AG04450 (cell line): ENCODE data around the gene IL22RA1. TPM values are rescaled to one million over a fixed set of nuclear protein-coding genes. Genes with fewer than 3 reads are reported as not detected.

ENCODE experiments used
- CTCF ChIA-PET: fragments of 300-600, 350-600 bp; formaldehyde crosslinking; extraction: SDS; loops from one replicate; lab custom pipeline; 2022; ENCODE audit warnings: antibody characterized with exemption, inconsistent platforms; lab: Charles Lee
- POLR2A ChIA-PET: fragments of 350-600 bp; formaldehyde crosslinking; extraction: SDS; loops from one replicate; lab custom pipeline; 2021; ENCODE audit warnings: antibody characterized with exemption, inconsistent platforms; lab: Yijun Ruan, JAX
- DNase-seq: peaks from one replicate; pipeline ENCODE4 v3.0.0-alpha.2; 2011; ENCODE audit warnings: low read depth, low spot score
- H3K27ac ChIP-seq: one replicate; pipeline ENCODE4 v1.5.1; 2012; ENCODE audit warnings: low read depth, low read length, control low read depth
- H3K27me3 ChIP-seq: one replicate; pipeline ENCODE4 v1.6.0; 2012; ENCODE audit warnings: low read length; ENCODE audit not compliant: control insufficient read depth, insufficient read depth
- H3K4me3 ChIP-seq: 2 replicates; pipeline ENCODE4 v1.5.1; 2011; ENCODE audit warnings: mild to moderate bottlenecking, low read depth, low read length, control low read depth
- H3K9me3 ChIP-seq: 2 replicates; pipeline ENCODE4 v1.5.1; 2012; ENCODE audit warnings: low read length; ENCODE audit not compliant: control insufficient read depth, insufficient read depth
- polyA plus RNA-seq: library from polyadenylated mRNA; depleted of rRNA; stranded (reverse); fragments of >200 nt; gene quantifications from 2 replicates; pipeline ENCODE4 v1.2.3, GENCODE V29; 2011
- TF ChIP-seq, protein P1 (sequence below): IDR thresholded peaks from 2 replicates; pipeline ENCODE4 v1.5.1; 2011; ENCODE audit warnings: low read depth, low read length, control low read depth, inconsistent platforms

The IL22RA1 gene
- polyA plus RNA-seq, 1 experiment = not detected

DNA sequence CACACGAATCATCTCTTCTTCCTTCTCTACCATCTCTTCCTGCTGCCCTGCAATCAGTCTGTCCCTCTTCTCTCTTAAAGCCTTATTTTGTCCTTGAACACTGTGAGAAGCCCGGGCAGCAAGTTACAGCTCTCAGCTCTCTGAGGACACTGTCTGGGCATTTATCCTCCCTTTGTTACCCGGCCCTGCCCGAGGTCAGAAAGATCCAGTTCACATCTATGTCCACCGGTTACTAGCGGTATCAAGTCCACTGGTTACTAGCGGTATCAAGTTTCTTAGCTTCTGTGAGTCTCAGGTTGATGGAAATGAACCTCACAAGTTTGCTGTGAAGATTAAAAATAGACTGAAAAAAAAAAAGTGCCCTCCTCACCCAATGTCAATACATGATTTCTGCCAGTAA, 25.3 kb upstream of the IL22RA1 start:
- H3K27ac ChIP-seq = no peak overlapping the region
- DNase-seq = no peak
- TF ChIP-seq, protein P1, sequence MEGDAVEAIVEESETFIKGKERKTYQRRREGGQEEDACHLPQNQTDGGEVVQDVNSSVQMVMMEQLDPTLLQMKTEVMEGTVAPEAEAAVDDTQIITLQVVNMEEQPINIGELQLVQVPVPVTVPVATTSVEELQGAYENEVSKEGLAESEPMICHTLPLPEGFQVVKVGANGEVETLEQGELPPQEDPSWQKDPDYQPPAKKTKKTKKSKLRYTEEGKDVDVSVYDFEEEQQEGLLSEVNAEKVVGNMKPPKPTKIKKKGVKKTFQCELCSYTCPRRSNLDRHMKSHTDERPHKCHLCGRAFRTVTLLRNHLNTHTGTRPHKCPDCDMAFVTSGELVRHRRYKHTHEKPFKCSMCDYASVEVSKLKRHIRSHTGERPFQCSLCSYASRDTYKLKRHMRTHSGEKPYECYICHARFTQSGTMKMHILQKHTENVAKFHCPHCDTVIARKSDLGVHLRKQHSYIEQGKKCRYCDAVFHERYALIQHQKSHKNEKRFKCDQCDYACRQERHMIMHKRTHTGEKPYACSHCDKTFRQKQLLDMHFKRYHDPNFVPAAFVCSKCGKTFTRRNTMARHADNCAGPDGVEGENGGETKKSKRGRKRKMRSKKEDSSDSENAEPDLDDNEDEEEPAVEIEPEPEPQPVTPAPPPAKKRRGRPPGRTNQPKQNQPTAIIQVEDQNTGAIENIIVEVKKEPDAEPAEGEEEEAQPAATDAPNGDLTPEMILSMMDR = no peak
- no peak overlapping the region for H3K4me3 ChIP-seq
- ChIA-PET CTCF (interaction anchor here (1.0 to 2.0 kb wide), 4 partner anchors 18 to 223 kb away, joined by 4 to 6 read pairs (median 5); no protein-coding TSS in a partner anchor), POLR2A (no interaction called here)
- H3K27me3 ChIP-seq = peaks cover 35% of the 10 kb centered on the region
- H3K9me3 ChIP-seq = no peaks in the 10 kb centered on the region

DNA sequence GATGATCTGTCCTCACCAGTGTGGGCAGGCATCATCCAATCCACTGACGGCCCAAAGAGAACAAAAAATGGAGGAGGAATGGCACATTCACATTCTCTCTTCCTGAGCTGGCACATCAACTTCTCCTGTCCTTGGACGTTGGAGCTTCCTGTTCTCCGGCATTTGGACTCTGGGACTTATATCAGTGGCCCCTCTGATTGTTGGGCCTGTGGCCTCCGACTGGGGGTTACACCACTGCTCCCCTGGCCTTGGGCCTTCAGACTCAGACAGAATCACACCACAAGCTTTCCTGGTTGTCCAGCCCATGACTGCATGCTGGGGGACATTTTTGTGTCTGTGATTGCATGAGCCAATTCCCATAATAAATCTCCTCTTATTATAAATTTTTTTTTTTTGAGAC, 24.1 kb upstream of the IL22RA1 start:
- ChIA-PET POLR2A (no interaction called here), CTCF (interaction anchor here (0.6 to 1.4 kb wide), 3 partner anchors 13 to 420 kb away, joined by 3 to 4 read pairs (median 4); no protein-coding TSS in a partner anchor)
- Histone ChIP-seq H3K4me3 (no peak overlapping the region), H3K9me3 (no peaks in the 10 kb centered on the region), H3K27me3 (peaks cover 32% of the 10 kb centered on the region), H3K27ac (no peak overlapping the region)
- DNase-seq = no peak
- TF ChIP-seq, protein P1 = no peak

DNA sequence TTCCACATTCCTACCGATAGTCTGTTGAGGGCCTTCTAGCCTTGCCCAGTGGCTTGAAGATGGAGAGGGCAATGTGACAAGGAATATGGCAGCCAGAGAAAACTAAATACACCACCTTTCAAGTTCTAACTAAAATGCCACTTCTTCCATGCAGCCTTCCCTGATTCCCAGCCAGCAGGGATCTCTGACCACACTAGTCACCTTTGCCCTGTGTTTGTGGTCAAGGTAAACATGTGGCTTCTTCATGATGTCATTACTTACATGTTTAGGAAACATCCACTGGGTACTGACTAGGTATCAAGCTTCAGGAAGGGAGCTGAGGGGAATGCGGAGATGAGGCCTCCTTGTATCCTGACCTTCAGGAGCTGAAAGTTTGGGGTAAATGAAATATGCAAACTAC, 22.6 kb upstream of the IL22RA1 start:
- no peak for DNase-seq
- peaks cover 35% of the 10 kb centered on the region for H3K27me3 ChIP-seq
- POLR2A ChIA-PET = no interaction called here
- CTCF ChIA-PET = interaction anchor here (1.4 kb wide), 1 partner anchor 15 kb away, joined by 5 read pairs; no protein-coding TSS in a partner anchor
- H3K9me3 ChIP-seq = no peaks in the 10 kb centered on the region
- TF ChIP-seq, protein P1 = no peak
- H3K27ac ChIP-seq = no peak overlapping the region
- no peak overlapping the region for H3K4me3 ChIP-seq

DNA sequence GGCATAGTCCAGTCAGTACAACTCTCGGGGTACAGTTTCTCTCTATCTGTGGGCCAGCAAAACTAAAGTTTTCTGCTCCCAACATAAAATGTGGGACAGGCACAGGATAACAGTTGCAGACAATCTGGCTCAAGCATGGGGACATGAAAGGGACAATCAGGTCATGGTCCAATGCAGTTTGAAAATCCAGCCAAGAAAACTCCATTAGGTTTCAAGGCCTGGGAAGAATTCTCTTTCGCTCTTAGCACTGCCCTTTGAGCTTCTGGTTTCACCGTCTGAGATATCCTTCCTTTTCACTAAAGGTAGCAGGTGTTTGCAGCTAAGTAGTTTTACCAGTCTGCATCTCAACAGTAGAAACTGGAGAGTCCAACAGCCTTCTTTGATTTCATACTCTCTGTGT, 21.1 kb upstream of the IL22RA1 start:
- DNase-seq = no peak
- TF ChIP-seq, protein P1 = no peak
- ChIA-PET POLR2A (no interaction called here), CTCF (no interaction called here)
- H3K27me3 ChIP-seq = peaks cover 37% of the 10 kb centered on the region
- no peak overlapping the region for H3K27ac ChIP-seq
- no peak overlapping the region for H3K4me3 ChIP-seq
- no peaks in the 10 kb centered on the region for H3K9me3 ChIP-seq

DNA sequence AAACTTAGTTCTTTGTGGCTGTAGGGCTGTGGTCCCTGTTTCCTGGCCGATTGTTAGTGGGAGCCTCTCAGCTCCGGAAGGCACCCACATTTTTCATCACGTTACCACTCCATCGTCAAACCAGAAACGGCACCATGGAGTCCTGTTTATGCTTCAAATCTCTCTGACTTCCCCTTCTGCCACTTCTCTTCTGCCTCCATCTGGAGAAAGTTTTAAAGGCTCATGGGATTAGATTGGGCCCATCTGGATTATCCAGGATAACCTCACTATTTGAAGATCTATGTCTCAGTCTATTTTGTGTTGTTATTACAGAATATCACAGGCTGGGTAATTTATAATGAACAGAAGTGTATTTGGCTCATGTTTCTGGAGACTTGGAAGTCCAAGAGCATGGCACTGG, 19.3 kb upstream of the IL22RA1 start:
- H3K27me3 ChIP-seq = peaks cover 42% of the 10 kb centered on the region
- TF ChIP-seq, protein P1 = no peak
- no peaks in the 10 kb centered on the region for H3K9me3 ChIP-seq
- no peak overlapping the region for H3K4me3 ChIP-seq
- ChIA-PET POLR2A (no interaction called here), CTCF (interaction anchor here (0.6 kb wide), 1 partner anchor 13 kb away, joined by 3 read pairs; no protein-coding TSS in a partner anchor)
- DNase-seq = no peak
- no peak overlapping the region for H3K27ac ChIP-seq
